Fibroblast of the conjunctiva (primary cell): Measurements from ENCODE around the gene PKN1.

Source experiments
- DNase-seq: peaks from one replicate; pipeline ENCODE4 v3.0.0-alpha.2; 2010; ENCODE audit warnings: low read depth

PKN1 gene

GRCh38 chr19:14406645-14407401 is 26.3 kb upstream of the PKN1 start:
- no peak for DNase-seq

- DNase-seq: no peak
Measured at GRCh38 chr19:14407605-14408484, 25.3 kb upstream of the PKN1 start.

- no peak for DNase-seq
Measured at GRCh38 chr19:14408491-14409145, 24.5 kb upstream of the PKN1 start.

DNA sequence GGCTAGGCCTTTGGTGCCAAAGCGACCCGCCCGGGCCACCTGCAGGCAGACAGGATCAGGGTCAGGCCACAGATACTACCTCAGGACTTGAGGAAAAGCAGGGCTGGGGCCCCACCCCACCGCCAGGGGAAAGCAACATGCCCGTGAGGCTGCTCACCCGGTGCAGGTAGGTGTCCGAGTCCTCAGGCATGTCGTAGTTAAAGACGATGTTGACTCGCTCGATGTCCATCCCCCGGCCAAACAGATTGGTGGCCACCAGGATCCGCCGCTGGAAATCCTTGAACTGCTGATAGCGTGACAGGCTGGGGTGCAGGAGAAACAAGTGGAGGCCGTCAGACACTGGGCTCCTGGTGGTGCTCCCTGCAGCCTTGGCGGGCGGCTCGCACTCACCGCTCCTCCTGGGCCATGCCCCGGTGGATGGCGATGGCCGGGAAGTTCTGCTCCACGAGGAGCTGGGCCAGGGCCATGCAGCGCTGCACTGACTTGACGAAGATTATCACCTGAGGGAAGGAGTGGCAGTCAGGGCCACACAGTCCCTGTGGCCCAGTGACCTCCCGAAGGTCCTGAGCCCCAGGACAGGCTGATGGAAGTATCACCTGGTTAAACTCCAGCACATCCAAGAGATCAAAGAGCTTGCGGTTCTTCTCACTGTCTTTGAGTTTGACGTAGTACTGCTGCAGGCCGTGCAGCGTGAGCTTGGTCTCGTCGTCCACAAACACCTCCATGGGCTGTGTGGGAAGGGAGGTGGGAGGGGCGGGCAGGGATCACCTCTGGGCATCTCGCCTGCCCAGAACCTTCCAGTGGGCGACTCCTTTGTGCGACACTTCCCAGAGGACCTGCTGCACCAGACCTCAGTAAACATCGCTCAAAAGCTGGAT is 23.7 kb upstream of the PKN1 start:
- no peak for DNase-seq

DNA sequence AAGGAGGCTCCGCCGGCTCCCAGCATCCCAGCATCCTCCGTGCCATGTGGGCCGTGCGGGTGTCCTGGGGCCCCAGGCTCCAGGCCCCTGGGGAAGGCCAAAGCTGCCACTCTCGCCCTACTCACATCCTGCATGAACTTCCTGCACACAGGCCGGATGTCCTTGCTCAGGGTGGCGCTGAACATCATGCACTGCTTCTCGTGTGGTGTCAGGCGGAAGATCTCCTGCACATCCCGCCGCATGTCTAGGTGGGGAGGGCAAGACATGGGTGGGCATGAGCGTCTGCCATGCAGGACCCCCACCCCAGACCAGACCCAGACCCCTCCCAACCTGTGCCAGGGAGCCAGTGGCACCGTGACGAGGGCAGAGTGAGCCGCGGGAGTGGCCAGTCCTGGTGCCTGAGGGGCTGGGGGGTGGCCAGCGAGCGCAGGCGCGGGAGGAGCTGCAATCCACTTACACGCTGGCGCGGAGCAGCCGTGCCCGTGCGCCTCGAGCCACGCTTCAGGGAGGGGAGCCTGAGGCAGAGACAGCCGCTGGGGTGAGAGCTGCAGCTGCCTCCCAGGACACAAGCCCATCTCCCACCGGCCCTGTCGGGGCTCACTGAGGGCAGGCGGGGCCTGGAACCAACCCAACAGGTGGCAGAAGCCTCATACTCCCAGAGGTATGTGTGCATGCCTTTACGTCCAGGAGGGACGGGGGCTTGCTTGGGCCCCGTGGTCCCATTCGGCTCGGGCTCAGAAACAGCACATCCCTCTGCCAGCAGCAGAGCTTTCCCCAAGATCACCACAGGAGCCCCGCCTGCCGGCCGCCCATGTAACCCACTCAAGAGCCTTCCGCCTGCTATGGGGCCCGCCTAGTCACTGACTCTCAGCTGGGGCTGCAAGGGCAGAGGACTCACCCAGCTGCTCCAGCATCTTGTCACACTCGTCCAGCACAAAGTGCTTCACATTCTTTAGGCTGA is 22.7 kb upstream of the PKN1 start:
- no peak for DNase-seq

- DNase-seq: no peak
Measured at GRCh38 chr19:14411161-14411937, 21.8 kb upstream of the PKN1 start.

- no peak for DNase-seq
Measured at GRCh38 chr19:14411938-14412245, 21.2 kb upstream of the PKN1 start.

GRCh38 chr19:14412324-14412995 is 20.6 kb upstream of the PKN1 start:
- DNase-seq: no peak

- no peak for DNase-seq
Measured at GRCh38 chr19:14412996-14413692, 20.0 kb upstream of the PKN1 start.

DNA sequence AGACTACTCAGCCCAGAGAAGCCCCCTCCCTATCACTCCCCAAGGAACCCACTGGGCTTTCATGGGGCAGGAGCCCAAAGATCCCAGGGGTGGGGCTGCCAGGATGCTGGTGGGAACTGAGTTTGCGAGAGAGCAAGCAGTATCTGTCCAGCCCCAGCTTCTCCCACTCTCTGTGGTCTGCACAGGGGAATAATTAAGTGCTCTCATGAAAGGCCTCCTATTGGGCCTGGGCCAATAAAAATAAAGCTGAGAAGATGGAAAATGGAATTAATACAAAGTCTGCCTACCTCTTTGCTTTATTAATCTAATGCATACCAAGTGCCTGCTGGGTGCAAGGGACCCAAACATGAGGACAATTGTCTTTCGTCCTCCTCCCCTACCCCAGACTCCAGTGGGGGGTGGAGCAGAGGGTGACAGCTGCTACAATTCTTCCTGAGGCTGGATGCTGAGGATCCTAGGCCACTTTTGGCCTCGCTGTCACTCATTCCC is 19.4 kb upstream of the PKN1 start:
- no peak for DNase-seq

DNA sequence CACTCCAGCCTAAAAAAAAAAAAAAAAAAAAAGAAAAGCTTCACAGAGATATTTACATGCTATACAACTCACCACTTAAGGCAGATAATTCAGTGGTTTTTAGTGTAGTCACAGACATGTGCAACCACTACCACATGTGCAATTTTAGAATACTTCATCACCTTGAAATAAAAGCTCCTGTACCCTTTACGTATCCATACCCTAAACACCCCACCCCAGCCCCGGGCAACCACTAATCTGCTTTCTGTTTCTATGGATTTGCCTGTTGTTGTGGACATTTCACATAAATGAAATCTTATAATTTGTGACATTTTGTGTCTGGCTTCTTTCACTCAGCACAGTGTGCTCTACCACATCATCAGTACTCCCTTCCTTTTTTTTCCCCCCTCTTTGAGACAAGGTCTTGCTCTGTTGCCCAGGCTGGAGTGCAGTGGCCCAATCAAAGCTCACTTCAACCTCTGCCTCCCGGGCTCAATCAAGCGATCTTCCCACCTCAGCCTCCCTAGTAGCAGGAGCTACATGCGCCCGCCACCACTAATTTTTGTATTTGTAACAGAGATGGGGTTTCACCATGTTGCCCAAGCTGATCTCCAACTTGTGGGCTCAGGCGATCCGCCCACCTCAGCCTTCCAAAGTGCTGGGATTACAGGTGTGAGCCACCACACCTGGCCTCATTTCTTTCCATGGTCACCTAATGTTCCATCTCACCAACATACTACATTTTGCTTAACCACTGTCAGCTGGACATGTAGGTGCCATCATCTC is 18.0 kb upstream of the PKN1 start:
- DNase-seq: no peak

DNA sequence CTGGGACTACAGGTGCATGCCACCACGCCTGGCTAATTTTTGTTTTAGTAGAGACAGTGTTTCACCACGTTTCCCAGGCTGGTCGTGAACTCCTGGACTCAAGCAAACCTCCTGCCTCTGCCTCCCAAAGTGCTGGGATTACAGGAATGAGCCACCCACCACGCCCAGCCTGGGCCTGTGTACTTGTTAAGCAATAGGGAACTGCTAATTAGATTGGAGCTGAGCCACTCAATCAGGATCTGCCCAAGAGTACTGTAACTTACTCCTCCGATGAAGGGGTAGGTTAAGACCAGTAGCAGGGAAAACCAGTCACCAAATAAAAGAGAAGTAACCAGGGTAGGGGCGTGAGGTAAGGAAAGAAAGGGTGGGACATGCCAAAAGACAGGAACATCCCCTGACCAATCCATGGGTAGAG is 16.3 kb upstream of the PKN1 start:
- no peak for DNase-seq

GRCh38 chr19:14418856-14419105 is 14.3 kb upstream of the PKN1 start:
- no peak for DNase-seq

- peak; percentile 99 for DNase-seq
Measured at GRCh38 chr19:14419106-14419813, 13.8 kb upstream of the PKN1 start, which contains the start of gene DDX39A. Gene DDX39A, minus strand, starts transcription at chr19:14419341. Its CDS starts 6,121 bp downstream, at chr19:14413220.

DNA sequence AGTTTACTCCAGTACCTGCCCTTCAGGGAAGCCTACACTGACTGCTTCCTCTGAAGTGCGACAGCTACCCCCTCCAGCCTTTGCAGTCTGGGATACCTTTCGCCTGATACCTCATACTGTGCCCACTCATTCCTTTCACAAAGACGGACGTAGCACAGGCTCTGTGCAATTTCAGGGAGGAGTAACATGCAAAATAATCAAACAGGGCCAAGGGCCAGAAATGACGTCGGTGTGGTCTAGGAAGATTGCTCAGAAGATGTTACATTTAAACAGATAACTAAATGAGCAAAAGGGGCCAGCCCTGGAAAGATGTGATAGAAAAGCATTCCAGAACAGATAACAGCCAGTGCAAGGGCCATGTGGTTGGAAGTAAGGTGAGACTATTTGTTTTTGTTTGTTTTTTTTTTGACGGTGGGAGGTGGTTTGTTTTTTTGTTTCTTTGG is 7.4 kb upstream of the PKN1 start:
- no peak for DNase-seq

- no peak for DNase-seq
Measured at GRCh38 chr19:14427461-14427860, 5.6 kb upstream of the PKN1 start.

- DNase-seq: no peak
Measured at GRCh38 chr19:14428882-14429416, 4.2 kb upstream of the PKN1 start.
